Retinal pigment epithelial cell (primary cell): Measurements from ENCODE around the gene LIN52.

Experiments
- DNase-seq: peaks from one replicate; pipeline ENCODE4 v3.0.0-alpha.2; 2010; ENCODE audit warnings: low read depth
- H3K4me3 ChIP-seq: 2 replicates; pipeline ENCODE4 v1.5.1; 2011; ENCODE audit warnings: mild to moderate bottlenecking, low read length, control low read depth, moderate library complexity
- CTCF ChIP-seq: conservative IDR thresholded peaks from 2 replicates; pipeline ENCODE4 v1.5.1; 2011; ENCODE audit warnings: low read depth, low read length, control low read depth, inconsistent platforms

LIN52 gene

DNA sequence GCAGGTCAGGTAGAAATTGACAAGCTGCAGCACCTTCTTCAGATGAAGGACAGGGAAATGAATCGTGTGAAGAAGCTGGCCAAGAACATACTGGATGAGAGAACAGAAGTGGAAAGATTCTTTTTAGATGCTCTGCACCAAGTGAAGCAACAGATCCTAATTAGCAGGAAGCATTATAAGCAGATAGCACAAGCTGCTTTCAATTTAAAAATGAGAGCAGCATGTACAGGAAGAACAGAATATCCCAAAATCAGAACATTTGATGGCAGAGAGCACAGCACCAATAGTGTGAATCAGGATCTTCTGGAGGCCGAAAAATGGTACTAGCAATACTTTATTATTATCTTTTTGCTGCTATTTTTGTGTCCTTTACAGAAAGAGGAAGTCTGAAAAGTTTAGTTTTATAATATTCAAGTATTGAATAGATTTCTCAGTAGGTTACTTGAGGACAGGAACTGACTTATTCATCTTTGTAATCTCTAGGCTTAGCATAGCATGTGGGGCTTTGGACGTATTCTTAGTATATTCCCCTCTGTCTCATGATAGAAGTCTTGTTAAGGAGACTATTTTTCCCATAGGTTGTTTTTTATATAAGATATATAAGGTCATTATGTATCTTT, 34.8 kb upstream of the LIN52 start:
- TF ChIP-seq CTCF: no peak
- DNase-seq: no peak
- H3K4me3 ChIP-seq: no peak overlapping the region

DNA sequence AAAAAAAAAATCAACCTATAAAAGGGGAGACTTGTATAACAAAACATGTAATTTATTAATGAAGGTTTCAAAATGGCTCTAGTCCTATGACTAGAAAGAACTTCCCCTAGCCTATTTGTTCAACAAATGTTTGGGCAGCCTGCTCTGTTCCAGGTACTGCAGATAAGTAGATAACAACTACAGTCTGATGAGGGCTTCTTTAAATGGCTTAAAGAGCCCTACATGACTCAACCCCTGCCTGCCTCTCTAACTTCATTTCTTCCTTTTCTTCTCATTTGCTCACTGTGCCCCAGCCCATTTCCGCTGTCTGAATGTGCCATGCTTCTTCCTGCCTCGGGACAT, 22.0 kb upstream of the LIN52 start:
- no peak for DNase-seq
- no peak overlapping the region for H3K4me3 ChIP-seq
- no peak for TF ChIP-seq CTCF

- DNase-seq: no peak
- H3K4me3 ChIP-seq: no peak overlapping the region
- TF ChIP-seq CTCF: no peak
Measured at GRCh38 chr14:74064426-74064825, 20.3 kb upstream of the LIN52 start.

DNA sequence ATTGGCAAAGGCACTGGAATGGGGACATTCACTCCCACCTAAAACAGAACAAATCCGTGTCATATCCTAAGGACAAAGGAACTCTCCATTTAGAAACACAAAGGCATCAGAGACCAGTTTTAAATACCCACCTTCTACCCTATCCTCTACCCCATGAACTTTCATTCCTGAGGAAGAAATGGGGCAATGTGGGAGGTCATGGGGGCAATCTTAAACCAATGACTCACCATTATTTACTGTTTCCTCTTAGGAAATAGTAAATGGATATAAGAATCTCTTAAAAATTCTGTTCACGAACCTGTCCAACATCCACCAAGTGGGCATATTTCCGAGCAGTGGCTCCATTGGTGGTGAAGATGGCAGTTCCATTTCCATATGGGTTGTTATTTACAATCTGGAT, 19.9 kb upstream of the LIN52 start:
- no peak for TF ChIP-seq CTCF
- no peak overlapping the region for H3K4me3 ChIP-seq
- no peak for DNase-seq

DNA sequence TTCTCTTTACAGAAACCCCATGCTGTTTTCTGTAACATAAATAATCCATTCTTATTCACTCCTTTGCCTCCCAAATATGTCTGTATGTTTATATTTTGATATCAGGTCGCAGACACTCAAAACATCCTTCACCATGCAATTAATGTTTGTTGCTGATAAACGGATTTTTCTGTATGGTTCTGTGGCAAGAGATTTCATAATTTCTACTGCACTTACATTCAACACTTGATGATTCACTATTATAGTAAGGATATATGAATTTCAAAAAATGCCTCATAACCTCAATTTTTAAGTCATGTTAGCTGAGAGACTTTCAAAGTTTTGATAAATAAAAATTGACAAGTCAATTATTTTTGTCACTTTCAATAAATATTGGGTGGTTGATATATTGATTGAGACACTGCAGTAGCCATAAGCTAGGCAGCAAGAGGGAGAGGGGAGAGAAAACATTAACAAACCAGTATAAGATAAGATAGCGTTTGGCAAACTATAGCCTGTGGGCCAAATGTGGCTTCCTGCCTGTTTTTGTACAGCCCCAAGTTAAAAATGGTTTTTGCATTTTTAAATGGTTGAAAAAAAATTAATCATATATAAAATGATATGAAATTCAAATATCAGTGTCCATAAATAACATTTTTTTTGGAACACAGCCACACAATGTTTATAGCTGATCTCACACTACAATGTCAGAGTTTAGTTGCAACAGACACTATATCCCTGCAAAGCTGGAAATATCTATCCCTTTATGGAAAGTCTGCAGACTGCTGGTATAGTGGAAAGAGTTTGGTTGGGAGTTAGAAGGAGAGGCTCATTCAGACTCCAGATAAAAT, 18.8 kb upstream of the LIN52 start:
- TF ChIP-seq CTCF: no peak
- no peak for DNase-seq
- H3K4me3 ChIP-seq: no peak overlapping the region

DNA sequence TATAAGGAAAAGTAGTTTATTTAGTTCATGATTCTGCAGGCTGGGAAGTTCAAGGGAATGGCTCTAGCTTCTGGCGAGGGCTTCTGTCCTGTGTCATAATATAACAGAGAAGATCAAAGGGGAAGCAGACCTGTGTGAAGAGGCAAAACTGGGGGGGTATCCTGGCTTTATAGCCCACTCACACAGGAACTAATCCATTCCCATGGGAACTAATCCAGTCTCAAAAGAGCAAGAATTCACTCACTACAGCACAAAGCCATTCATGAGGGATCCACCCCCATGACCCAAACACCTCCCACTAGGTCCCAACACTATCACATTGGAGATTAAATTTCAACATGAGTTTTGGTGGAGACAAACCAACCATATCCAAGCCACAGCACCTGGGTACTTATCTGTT, 7.4 kb upstream of the LIN52 start:
- DNase-seq: no peak
- no peak overlapping the region for H3K4me3 ChIP-seq
- no peak for TF ChIP-seq CTCF
